GM21576 (cell line): ENCODE data around the gene KIZ.
A peak's percentile ranks its signal among the peaks of the same experiment; 100 is the strongest.

Source experiments
- ATAC-seq: cut with Tn5 transposase; IDR thresholded peaks from one replicate; pipeline ENCODE4 v1.9.1; 2021; ENCODE audit warnings: mild to moderate bottlenecking, moderate library complexity; ENCODE audit not compliant: unreplicated experiment

KIZ gene

DNA sequence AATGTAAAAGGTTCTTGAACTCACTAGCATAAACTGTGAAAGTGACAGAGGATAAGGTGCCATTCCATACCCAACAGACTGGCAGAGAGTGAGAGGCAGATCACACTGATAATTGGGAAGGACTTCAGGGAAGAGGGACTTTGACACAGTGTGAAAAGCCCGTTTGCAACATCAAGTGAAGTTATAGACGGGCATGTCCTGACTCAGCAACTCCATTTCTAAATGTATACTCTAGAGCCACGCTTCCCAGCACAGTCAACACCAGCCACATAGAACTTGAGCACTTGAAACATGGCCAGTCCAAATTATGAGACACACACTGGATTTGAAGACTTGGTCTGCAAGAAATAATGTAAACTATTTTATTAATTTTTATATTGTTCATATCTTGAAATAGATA is 131.3 kb downstream of the KIZ start:
- no peak for ATAC-seq

DNA sequence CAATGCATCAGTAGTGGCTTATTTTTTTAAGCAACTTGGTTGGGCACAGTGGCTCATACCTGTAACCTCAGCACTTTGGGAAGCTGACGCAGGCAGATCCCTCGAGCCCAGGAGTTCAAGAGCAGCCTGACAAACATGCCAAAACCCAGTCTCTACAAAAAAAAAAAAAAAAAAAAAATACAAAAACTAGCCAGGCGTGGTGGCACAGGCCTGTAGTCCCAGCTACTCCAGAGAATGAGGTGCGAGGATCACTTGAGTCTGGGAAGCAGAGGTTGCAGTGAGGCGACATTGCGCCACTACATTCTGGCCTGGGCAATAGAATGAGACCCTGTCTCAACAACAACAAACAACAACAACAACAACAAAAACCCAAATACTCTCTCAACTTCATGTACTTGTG is 132.5 kb downstream of the KIZ start:
- no peak for ATAC-seq

DNA sequence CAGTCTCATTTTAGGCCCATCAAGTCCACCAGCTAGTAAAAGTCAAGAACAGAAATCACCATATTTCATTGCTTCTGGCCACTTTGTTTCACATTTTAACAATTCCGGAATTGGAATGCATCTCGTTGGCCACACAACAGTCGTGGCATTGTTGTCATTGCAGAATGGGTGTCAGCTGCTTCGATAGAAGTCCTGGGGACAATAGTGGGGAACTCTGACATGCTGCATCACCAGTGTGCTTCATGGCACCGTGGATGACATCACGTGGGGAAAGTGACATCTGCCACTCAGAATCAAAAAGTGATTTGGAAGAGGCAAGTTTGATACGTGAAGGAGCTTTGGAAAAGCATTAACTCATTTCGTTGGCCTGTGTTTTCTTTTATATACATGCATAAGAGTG is 133.5 kb downstream of the KIZ start:
- ATAC-seq, result no peak

DNA sequence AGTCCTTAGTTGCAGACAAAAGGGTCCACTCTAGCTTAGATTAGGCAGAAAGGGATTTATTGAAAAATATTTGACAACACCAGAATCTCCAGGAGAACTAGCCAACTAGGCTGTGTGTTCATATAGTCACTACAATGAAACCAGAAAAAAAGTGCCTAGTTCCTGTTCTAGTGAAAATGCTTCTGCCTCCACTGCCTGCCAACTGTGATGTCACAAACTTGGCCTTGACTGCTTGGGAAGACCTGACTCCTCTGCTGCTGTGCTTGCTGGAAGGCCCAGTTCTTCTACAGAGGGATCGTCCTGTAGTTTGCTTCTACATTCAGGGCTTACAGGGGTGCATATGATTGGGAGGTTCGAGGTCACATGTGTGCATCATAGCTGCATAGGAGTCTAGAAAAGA is 136.9 kb downstream of the KIZ start:
- peak; percentile 56 for ATAC-seq

- ATAC-seq, result no peak
These were observed 139.6 kb downstream of the KIZ start for GRCh38 chr20:21265261-21266190.

DNA sequence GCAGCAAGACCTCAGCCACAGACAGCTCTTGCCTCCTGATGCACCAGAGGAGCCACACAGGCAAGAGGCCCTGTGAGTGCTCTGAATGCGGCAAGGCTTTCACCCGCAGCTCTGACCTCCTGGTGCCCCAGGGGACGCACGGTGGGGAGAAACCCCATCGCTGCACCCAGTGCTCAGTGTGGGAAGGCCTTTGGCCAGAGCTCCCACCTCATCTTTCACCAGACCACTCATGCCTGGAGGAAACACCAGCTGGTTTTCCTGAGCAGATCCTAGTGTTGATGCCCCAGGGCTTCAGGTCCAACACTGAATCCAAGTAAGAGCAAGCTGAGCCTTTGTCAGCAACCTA is 140.3 kb downstream of the KIZ start:
- no peak for ATAC-seq

DNA sequence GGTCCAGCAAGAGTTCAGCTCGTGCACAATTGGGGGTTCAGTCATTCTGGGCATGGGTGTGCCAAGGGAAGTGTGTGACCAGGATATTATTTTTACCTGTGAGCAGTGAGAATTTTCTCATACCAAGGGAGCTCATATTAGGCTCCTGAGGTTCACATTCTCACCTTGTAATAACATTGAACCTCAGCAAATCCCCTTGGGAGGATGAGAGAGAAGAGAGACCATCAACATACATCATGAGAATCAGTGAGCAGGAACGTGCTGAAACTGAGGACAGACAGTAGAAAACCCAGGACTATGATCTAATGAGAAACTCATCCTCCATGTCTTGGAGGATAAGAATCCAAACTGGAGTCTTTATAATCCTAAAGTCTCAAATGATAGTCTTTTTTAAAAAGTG is 143.9 kb downstream of the KIZ start:
- no peak for ATAC-seq

GRCh38 chr20:21270806-21271205 is 144.9 kb downstream of the KIZ start:
- ATAC-seq, result no peak

GRCh38 chr20:21272279-21272678 is 146.4 kb downstream of the KIZ start:
- peak; percentile 56 for ATAC-seq

DNA sequence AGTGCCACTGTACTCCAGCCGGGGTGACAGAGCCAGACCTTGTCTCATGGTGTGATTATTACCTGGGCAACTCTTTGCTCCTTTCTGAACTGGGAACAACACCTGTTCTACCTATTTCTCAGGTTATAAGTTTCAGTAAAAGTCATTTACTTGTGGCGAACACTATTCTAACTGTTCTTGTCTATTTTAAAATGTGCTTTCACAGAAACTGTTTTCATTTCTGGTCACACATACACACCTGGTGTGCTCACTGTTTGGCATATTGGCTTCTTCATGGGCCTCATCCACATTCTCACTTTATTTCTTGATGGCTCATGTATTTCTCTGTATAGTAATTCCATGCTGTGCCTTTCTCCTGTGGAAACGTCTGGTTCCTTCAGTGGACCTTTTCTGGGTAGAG is 146.8 kb downstream of the KIZ start:
- peak; percentile 73 for ATAC-seq

DNA sequence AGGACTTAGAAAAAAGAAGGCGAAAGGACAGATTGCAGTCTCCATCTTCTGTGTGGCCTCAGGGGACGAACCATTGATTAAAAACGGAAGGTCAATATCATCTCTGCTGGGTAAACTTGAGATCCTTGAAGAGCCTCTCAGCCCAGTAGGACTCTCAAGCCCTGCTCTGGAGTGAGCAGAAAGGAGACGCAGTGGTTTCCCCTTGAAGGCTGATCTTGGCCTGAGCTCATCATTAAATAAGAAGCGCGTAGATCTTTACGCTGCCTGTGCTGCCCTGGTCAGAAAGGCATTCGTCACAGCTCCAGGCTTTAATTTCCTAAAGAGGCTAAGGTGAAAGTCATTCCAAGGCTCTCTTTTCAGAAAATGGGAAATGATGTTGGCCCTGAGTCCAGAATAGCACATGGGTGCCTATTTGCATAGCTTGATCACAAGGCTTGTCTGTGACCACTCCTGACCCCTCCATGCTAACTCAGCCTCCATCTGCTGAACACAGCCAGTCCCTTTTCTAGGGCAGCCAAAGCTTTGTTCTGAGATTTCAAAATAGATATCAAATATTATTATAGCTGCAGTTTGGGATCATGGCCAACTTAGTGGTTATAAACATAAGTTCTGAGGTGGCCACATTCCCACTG is 148.0 kb downstream of the KIZ start:
- no peak for ATAC-seq

DNA sequence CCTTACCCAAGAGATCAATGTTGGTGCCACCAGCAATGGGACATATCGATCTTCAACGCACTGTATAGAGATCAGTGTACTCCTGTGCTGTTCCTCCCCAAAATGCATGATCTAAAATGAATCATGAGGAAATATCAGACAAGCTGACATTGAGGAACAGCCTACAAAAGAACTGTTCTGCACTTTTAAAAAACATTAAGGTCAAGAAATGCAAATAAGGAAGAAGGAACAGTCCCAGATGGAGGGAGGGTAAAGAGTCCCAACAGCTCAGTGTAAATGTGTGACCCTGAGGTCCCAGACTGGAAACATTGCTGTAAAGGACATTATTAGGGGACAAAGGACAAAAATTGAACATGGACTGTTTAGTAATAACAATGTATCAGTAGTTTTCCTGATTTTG is 152.9 kb downstream of the KIZ start:
- ATAC-seq, result no peak

DNA sequence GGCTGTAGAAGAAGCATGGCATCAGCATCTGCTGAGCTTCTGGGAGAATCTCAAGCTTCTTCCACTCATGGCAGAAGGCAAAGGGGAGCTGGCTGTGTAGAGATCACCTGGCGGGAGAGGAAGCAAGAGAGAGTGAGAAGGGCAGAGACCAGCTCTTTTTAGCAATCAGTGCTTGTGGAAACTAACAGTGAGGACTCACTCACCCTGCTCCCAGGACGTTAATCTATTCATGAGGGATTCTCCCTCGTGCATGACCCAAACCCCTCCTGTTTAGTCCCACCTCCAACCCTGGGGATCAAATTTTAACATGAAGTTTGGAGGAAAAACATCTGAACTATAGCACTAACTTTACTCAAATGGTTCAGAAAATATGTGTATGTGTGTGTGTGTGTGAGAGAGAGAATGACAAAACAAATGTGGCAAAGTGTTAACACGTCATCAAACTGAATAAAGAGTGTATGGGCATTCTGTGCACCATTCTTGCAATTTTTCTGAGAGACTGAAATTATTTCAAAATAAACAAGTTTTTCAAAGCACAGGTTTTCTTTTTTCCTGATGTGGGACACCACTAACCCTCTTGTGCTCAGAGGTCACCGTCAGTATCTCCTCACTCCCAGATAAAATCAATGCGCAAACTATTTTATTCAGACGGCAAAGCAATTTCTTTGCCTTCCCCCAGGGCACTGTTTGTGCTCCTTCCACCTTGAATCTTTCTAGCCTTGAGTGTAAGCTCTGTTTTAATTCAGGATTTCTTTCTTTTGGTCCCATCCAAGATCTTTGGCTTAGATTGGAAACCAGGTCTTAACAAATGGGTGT is 154.0 kb downstream of the KIZ start:
- no peak for ATAC-seq

DNA sequence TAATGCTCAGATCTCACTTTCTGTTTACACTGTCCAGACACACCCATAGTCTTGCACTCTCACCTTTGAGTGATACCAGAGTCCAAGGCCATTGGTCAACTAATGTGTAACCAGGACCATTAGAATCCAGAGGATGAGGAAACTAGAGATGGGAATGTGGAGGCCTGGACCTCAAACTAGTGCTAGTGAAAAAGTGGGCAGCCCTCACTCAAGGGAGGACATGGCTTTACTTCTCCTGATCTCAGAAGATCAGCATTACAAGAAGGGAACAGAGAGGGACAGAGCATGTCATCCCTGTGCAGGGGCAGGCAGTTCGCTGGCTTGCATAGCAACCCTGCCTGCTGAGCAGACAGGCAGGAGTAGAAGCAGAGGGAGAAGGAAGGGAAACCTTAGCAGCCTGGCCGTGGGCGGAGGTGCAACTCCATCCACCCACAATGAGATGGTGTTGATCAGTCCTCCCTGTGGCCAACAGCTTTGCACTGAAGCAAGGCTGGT is 154.7 kb downstream of the KIZ start:
- ATAC-seq, result peak; percentile 78

DNA sequence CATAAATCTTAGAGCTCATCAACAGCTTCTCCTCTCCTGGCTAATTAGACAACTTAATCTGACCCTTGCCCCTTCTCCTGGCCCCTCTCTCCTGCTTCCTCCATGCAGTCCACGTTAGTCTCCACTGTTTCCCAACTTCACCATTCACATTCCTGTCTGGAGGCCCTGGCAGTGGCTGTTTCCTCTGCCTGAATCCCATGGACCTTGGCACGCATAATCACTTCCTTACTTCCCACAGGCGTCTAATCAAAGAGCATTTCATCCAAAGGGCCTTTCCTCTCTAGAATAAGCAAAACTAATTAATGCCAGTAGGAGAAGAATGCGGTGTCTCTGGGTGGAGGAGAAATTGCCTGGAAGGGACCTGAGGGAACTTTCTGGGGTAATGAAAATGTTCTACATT is 160.9 kb downstream of the KIZ start:
- no peak for ATAC-seq

DNA sequence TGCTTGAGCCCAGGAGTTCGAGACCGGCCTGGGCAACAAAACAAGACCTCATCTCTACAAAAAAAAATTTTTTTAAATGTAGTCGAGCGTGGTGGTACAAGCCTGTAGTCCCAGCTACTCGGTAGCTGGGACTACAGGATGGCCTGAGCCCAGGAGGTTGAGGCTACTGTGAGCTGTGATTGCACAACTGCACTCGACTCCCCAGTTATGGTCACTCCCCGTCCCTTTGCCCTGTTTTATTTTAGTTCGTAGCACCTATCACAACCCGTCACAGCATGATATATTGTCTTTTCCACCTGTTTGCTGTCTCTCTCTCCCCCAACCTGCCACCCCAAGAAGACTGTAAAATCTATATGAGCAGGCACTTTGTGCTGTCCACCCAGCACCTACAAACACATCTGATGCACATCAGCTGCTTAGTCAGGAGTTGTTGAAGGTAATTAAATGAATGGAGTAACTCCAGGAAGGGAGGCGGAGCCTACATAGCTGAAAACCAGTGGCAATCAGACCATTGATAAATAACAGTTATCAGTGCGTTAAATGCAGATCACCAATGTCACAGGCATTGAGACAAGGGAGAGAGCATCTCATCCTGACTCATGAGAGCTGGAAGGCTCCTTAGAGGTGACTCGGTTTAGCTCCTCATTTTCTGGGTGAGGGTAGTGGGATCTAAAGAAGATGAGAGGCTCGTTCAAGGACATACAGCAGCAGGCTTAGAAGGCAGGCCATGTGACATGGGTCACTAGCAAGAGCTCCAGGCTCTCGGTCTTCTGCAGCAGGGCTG is 162.9 kb downstream of the KIZ start:
- no peak for ATAC-seq

DNA sequence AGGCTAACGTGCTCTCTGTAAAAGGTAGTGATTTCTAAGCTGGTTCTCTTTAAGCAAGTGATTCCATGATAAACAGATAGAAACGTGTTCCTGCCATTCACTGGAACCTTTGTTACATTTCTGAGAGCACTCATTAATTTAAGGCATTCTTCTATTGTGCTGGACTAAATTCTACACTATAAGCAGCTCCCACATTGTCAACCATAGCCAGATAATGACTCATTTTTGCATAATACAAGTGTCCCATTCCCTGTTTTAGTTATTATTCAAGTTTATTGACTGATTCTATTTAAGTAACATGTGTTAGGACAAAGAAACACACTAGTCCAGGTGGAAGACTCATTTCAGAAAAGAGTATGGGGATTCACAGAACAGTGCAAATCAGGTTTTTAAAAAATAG is 163.8 kb downstream of the KIZ start:
- ATAC-seq, result no peak

DNA sequence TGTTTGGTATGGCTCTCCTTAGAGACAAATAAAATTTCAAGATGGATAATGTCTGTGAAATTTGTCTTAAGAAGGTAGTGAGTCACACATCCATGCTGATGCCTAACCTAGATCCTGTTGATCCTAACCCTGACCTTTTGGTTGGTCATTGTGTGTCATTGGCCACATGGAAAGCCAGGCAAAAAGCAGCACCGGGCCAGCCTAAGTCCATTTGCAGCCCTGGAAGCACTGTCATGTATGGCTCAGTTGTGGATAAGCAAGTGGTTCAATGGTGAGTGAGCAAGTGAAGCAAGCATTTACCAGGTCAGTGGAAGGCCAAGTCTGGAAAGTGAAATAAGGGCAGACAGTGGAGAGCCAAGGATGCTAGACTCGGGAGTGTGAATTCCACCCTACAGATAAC is 165.1 kb downstream of the KIZ start:
- ATAC-seq, result no peak

DNA sequence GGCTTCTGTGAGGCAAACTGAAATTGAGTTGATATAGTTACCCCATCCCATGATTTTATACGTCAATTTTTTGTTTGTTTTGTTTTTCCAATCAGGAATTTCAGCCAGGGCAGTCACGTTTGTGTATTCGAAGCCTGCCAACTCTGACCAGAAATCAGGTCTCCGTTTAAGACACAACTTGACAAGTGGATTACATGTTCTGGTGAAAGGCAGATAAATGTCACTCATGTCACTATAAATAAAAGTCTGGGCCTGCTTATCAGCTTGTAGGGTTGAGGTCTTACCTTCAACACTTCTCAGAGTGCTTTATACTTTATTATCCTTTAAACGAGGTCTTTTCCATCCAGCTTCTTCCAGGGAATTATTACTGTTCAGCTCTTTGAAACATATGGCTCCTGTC is 168.9 kb downstream of the KIZ start:
- no peak for ATAC-seq
